ENCODE measurements around the gene NR2C2AP. TPM values are rescaled to one million over a fixed set of nuclear protein-coding genes. Genes with fewer than 3 reads are reported as not detected.
A peak's percentile ranks its signal among the peaks of the same experiment; 100 is the strongest.

The NR2C2AP gene
- total RNA-seq (2014; rRNA removed; shearing (Covaris generic)) (14.3 and 19.5 TPM in 2 replicates), polyA plus RNA-seq (2016; fragmentation: Nextera tagmentation; extraction: Ambion mirVana) (13.5 and 14.2 TPM in 2 replicates)

DNA sequence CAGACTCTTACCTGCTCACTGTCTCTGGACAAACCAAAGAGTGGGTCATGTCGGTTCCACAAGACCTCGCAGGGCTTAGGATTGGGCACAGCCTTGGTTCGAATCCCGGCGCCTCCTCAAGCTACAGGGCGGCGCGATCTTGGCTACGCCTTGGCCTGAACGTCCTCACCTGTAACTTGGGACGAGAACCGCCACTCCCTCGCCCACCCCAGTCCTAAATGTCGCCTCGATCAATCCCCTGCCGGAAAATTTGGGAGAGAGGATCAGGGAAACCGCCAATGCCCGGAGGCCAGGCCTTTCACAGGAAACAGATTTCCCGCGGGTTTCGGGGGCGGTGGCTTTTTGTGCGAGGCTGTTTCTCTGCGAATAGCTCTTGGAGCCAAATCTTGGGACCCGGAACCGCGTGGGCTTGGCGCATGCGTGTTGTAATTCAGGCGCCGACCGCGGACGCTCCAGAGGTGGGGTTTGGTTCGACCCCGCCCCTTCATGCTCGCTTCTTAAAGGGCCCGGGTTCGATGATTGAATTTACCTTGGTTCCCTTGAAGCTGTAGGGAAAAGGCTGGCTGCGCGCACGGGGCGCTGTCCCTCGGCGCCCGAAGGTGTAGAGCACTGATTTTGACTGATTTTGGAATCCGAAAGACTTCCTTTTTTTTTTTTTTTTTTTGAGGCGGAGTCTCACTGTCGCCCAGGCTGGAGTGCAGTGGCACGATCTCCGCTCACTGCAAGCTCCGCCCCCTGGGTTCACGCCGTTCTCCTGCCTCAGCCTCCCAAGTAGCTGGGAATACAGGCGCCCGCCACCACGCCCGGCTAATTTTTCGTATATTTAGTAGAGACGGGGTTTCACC, at the start of gene NR2C2AP:
Gene NR2C2AP (minus strand): TSS at position 403 of the 845 bp plus-strand sequence. CDS start 354 bp downstream, at position 49.
- Histone ChIP-seq H3K9ac (peak within 1 kb of the TSS; percentile 87), H3K79me2 (ENCODE audit: insufficient read depth) (peaks cover 16% of the 10 kb centered on the region; the same call in 1 of the 2 replicates), H3K9me2 (ENCODE audit: insufficient read depth) (no peaks in the 10 kb centered on the region), H3F3A (ENCODE audit: insufficient read depth) (0 out of 2 replicates have a peak, but pooled peaks cover 4% of the 10 kb centered on the region), H3K4me3 (peak within 1 kb of the TSS; percentile 98), H3K36me3 (ENCODE audit: low read depth) (no peaks in the 10 kb centered on the region), H3K4me1 (ENCODE audit: insufficient read depth) (0 out of 2 replicates have a peak, but pooled peaks cover 6% of the 10 kb centered on the region), H3K27me3 (replicated peaks; ENCODE audit: insufficient read depth) (no peaks in the 10 kb centered on the region), H2AFZ (peak within 1 kb of the TSS; percentile 92), H3K27ac (peak within 1 kb of the TSS; percentile 57), H4K20me1 (ENCODE audit: insufficient read depth) (no peaks in the 10 kb centered on the region), H3K4me2 (ENCODE audit: unreplicated experiment) (peak within 1 kb of the TSS; percentile 96), H3K9me3 (ENCODE audit: low read depth) (no peaks in the 10 kb centered on the region)
- DNase-seq, result peak; percentile 94
- in situ Hi-C loops (cut with MboI), result no loop called here
- TF ChIP-seq EZH2 (IDR thresholded peaks at IDR 0.05; ENCODE audit: insufficient read depth, poor library complexity, severe bottlenecking), result no peak
- no peak for TF ChIP-seq EZH2phosphoT487 (IDR thresholded peaks at IDR 0.05; ENCODE audit: insufficient read depth, low read depth)
- 6% methylated on average over 55 to 59 of the region's 60 CpGs for WGBS, 2 experiments (ENCODE audit: low coverage in 1 of 2, low lambda C conversion rate in 2 of 2, missing lambda C conversion rate in 2 of 2)

- in situ Hi-C loops (cut with MboI), result no loop called here
- TF ChIP-seq EZH2phosphoT487 (IDR thresholded peaks at IDR 0.05; ENCODE audit: insufficient read depth, low read depth), result no peak
- TF ChIP-seq EZH2 (IDR thresholded peaks at IDR 0.05; ENCODE audit: insufficient read depth, poor library complexity, severe bottlenecking), result no peak
These were observed 47.1 kb upstream of the NR2C2AP start for GRCh38 chr19:19250196-19250801.

GRCh38 chr19:19240476-19240875, 37.3 kb upstream of the NR2C2AP start:
- no peak for DNase-seq
- in situ Hi-C loops (cut with MboI), result no loop called here
- no peaks in the 10 kb centered on the region for H3F3A ChIP-seq (ENCODE audit: insufficient read depth)
- H2AFZ ChIP-seq, result no peak overlapping the region
- H3K9me2 ChIP-seq (ENCODE audit: insufficient read depth), result no peaks in the 10 kb centered on the region
- H4K20me1 ChIP-seq (ENCODE audit: insufficient read depth), result no peaks in the 10 kb centered on the region
- TF ChIP-seq EZH2phosphoT487 (IDR thresholded peaks at IDR 0.05; ENCODE audit: insufficient read depth, low read depth) (no peak), EZH2 (IDR thresholded peaks at IDR 0.05; ENCODE audit: insufficient read depth, poor library complexity, severe bottlenecking) (no peak)
- no peaks in the 10 kb centered on the region for H3K9me3 ChIP-seq (ENCODE audit: low read depth)
- H3K4me1 ChIP-seq (ENCODE audit: insufficient read depth), result no peaks in the 10 kb centered on the region
- no peak overlapping the region for H3K4me3 ChIP-seq
- no peak overlapping the region for H3K4me2 ChIP-seq (ENCODE audit: unreplicated experiment)
- no peaks in the 10 kb centered on the region for H3K36me3 ChIP-seq (ENCODE audit: low read depth)
- no peak overlapping the region for H3K9ac ChIP-seq
- H3K79me2 ChIP-seq (ENCODE audit: insufficient read depth), result no peaks in the 10 kb centered on the region
- 48 to 52% methylated on average over 9 of the region's 9 CpGs for WGBS, 2 experiments (ENCODE audit: low coverage in 1 of 2, low lambda C conversion rate in 2 of 2, missing lambda C conversion rate in 2 of 2)
- H3K27me3 ChIP-seq (replicated peaks; ENCODE audit: insufficient read depth), result no peaks in the 10 kb centered on the region
- H3K27ac ChIP-seq, result no peak overlapping the region

More at GRCh38 chr19:19250196-19250801, 47.1 kb upstream of the NR2C2AP start:
- H2AFZ ChIP-seq, result no peak overlapping the region
- DNase-seq, result no peak
- no peaks in the 10 kb centered on the region for H3K9me2 ChIP-seq (ENCODE audit: insufficient read depth)
- no peaks in the 10 kb centered on the region for H3K79me2 ChIP-seq (ENCODE audit: insufficient read depth)
- no peak overlapping the region for H3K4me3 ChIP-seq
- no peaks in the 10 kb centered on the region for H3K9me3 ChIP-seq (ENCODE audit: low read depth)
- H3K27me3 ChIP-seq (replicated peaks; ENCODE audit: insufficient read depth), result peaks cover 31% of the 10 kb centered on the region
- 36 to 37% methylated on average over 5 of the region's 5 CpGs for WGBS, 2 experiments (ENCODE audit: low coverage in 1 of 2, low lambda C conversion rate in 2 of 2, missing lambda C conversion rate in 2 of 2)
- no peak overlapping the region for H3K27ac ChIP-seq
- no peak overlapping the region for H3K9ac ChIP-seq
- H3K4me1 ChIP-seq (ENCODE audit: insufficient read depth), result no peaks in the 10 kb centered on the region
- H3K36me3 ChIP-seq (ENCODE audit: low read depth), result no peaks in the 10 kb centered on the region
- no peaks in the 10 kb centered on the region for H3F3A ChIP-seq (ENCODE audit: insufficient read depth)
- no peak overlapping the region for H3K4me2 ChIP-seq (ENCODE audit: unreplicated experiment)
- H4K20me1 ChIP-seq (ENCODE audit: insufficient read depth), result no peaks in the 10 kb centered on the region

- in situ Hi-C loops (cut with MboI), result no loop called here
- Histone ChIP-seq H2AFZ (no peak overlapping the region), H4K20me1 (ENCODE audit: insufficient read depth) (no peaks in the 10 kb centered on the region), H3K9ac (no peak overlapping the region), H3K27ac (no peak overlapping the region), H3F3A (ENCODE audit: insufficient read depth) (no peaks in the 10 kb centered on the region), H3K27me3 (replicated peaks; ENCODE audit: insufficient read depth) (no peaks in the 10 kb centered on the region), H3K79me2 (ENCODE audit: insufficient read depth) (no peaks in the 10 kb centered on the region), H3K36me3 (ENCODE audit: low read depth) (no peaks in the 10 kb centered on the region), H3K9me3 (ENCODE audit: low read depth) (no peaks in the 10 kb centered on the region), H3K4me3 (no peak overlapping the region), H3K4me1 (ENCODE audit: insufficient read depth) (no peaks in the 10 kb centered on the region), H3K9me2 (ENCODE audit: insufficient read depth) (no peaks in the 10 kb centered on the region), H3K4me2 (ENCODE audit: unreplicated experiment) (no peak overlapping the region)
- no peak for DNase-seq
- TF ChIP-seq EZH2 (IDR thresholded peaks at IDR 0.05; ENCODE audit: insufficient read depth, poor library complexity, severe bottlenecking) (no peak), EZH2phosphoT487 (IDR thresholded peaks at IDR 0.05; ENCODE audit: insufficient read depth, low read depth) (no peak)
These were observed 36.5 kb upstream of the NR2C2AP start for GRCh38 chr19:19239675-19240074.

Data from GM23248 (cell line).